Activated CD4-positive, alpha-beta T cell treated with anti-CD3 and anti-CD28 coated beads for 48 hours (primary cell): ENCODE measurements around the gene ZNF213.

ENCODE experiments used
- DNase-seq: peaks from one replicate; pipeline ENCODE4 v3.0.0-alpha.2; 2020

ZNF213 gene

DNA sequence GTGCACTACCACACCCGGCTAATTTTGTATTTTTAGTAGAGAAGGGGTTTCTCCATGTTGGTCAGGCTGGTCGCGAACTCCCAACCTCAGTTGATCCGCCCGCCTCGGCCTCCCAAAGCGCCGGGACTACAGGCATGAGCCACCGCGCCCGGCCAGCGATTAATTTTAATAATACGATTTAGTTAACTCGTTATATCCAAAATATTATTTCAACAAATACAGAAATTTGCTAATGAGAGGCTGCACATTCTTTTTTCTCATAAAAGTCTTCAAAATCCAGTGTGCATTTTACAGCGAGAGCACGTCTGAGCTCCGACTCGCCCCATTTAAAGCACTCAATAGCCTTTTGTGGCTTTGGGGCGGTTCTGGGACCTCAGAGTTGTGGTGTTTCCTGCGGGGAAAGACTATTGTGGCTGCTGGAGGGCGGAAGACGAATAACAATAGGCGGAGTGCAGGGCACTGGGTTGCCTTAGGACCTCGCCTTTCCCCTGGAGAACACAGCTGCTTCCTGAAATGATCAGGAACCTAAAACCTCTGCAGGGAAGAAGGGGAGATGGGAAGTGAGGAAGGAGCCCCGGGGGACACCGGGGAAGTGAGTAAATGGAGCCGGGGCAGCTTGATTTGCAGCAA lies 32.9 kb upstream of the ZNF213 start:
- DNase-seq: no peak

DNA sequence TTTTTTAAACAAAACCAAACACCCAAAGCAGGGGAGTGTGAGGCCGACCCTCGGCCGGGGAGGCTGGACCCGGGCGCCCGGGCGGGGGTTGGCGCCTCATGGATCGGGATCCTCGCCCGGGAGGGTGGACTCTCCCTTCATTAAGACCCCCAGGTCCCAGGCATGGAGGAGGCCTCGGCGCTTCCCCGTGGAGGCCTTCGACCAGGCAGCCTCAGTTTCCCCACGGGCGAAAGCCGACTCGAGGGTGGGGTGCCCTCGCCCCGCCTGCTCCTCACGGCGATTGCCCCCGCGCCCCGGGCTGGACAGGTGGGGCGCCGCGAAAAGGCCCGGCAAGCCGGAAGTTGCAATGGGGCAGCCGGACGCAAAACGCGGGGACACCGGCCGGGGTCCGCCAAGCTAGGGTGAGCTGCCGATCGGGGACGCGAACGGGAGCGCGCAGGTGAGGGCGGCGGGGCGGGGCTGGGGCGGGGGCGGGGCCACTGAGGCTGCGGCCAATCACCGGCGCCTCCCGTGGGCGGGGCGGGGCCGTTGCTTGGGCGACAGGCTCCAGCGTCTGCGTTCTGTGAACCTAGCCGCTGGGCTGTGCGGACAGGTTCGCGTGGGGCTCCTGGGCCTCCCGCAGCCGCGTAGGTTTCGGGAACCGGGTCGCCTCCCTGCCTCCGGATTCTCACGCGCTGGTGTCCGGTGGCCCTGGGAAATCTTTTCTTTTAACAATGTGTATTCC lies 28.5 kb upstream of the ZNF213 start:
- DNase-seq: peak; percentile 94

DNA sequence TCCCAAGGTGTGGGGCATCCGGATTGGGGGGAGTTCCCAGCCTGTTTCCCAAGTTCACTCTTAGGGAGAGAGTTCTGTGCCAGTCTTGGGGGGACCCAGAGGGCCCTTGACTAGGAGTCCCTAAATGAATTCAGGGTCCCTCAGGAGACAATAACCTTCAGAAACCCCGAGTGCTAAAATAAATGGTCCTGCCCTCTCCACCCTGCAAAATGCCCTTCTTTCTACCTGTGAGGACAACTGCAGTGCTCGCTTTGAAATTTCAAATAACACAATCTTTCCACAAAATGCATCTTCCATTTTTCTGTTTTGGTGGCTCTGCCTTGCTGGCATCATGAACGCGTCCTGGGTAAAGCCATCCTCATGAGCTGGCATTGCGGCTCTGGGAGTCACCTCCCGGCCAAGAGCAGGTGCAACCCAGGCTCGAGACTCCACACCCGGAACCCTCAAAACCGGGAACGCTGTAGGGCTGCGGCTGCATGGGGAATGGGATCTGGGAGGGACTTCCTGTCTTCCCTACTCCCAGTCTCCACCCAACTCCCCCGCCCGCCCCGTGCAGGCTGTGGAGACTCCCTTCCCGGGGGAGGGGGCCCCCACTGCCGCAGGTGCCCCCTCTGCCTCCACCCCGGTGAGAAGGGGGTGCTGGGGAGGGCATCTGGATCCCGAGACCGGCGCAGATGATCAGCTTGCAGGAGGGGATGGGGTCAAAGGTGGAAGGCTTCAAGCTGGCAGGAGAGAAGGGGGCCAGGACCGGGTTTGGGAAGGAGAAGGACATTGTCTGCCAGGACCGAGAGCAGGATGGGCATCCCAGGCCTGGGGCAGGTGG lies 22.6 kb upstream of the ZNF213 start, which contains the start of gene ZNF205:
Gene ZNF205, plus strand, starts transcription at position 529 of the 823 bp plus-strand sequence. CDS start 845 bp downstream, outside the sequence.
- no peak for DNase-seq

- no peak for DNase-seq
Measured at GRCh38 chr16:3112881-3113574, 21.8 kb upstream of the ZNF213 start.

DNA sequence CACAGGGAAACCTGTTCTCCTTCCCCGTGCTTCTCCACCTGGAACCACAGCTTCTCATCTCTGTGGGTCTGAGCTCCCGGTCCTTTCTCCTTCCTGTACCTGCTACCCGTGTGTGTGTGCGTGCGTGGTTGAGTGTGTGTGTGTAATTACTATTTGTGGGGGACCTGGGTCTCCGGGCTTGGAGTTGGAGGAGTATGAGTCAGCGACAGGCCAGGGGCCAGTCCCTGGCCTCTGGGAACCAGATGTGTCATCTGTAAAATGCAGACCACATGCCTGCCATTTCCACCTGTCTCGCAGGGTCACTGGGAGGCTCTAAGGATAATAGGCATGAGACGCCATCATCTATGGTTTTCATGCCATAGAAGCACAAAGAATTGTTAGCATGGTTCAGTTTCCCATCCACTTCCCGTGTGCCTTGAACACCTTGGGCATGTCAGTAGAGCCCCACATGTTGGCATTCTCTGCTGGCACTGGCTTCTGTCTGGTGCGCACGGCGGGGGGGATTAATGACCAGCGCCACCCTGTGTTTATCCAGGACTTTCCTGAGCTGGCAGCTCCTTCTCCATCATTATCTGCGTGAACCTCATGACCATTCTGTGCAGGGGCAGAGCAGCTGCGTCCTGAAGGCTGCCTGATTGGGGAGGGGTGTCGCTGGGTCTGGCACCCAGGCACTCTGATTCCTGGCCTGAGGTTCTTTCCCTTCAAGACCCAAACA lies 20.9 kb upstream of the ZNF213 start:
- DNase-seq: no peak

DNA sequence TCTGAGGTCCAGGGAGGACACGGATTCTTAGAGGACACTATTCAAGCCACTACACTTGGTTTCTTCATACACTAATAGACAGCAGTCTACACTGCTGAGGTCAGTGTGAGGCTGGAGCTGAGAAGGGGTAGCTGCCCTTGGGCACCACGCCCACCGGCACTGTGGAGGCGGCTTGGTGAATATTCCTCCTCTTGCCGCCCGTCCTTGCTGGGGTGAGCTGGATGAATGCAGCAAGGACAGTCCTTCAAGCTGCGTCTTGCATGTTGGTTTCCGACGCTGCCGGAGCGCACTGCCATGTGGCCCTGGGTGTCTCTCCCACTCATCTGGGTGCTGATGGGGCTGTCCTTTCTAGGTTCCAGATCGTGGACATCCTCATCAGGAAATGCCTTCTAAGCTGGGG lies 19.8 kb upstream of the ZNF213 start:
- no peak for DNase-seq

- no peak for DNase-seq
Measured at GRCh38 chr16:3115561-3115960, 19.3 kb upstream of the ZNF213 start.

DNA sequence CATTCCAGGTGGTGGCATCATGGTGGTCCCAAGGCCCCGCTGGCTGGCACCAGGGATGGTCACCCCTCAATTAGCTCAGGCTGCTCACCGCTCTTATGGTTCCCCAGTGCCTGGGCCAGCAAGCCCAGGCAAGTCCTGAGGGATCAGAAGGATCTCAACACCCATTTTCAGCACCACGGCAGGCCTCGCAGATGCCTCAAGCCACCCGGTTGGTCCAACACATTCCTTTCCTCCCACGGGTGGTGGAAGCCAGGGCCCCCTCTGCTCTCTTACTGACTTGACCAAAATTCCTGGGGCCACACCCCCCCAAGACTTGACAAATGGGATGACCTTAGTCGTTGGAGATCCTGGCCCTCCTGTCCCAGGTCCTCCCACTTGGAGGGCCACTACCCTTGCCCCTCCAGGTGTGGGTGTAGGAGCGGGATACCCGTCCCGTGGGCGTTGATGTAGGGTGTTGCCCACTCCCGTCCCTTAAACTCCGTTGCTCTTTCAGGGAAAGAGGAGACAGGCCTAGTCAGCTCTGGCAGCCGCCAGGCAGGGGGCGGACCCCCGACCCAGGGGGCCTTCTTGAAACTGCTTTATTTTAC lies 16.5 kb upstream of the ZNF213 start:
- DNase-seq: no peak

- DNase-seq: no peak
Measured at GRCh38 chr16:3118846-3119245, 16.0 kb upstream of the ZNF213 start.

DNA sequence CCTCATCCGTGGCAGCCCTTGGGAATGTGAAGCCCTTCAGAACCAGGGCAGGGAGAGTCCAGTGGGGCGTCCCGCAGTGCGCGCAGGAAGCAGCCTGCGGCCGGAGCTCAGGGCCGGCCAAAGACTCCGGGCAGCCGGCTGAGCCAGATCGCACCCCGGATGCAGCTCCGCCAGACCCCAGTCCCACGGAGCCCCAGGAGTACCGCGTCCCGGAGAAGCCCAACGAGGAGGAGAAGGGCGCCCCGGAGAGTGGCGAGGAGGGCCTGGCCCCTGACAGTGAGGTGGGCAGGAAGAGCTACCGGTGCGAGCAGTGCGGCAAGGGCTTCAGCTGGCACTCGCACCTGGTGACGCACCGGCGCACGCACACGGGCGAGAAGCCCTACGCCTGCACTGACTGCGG lies 15.5 kb upstream of the ZNF213 start:
- no peak for DNase-seq

DNA sequence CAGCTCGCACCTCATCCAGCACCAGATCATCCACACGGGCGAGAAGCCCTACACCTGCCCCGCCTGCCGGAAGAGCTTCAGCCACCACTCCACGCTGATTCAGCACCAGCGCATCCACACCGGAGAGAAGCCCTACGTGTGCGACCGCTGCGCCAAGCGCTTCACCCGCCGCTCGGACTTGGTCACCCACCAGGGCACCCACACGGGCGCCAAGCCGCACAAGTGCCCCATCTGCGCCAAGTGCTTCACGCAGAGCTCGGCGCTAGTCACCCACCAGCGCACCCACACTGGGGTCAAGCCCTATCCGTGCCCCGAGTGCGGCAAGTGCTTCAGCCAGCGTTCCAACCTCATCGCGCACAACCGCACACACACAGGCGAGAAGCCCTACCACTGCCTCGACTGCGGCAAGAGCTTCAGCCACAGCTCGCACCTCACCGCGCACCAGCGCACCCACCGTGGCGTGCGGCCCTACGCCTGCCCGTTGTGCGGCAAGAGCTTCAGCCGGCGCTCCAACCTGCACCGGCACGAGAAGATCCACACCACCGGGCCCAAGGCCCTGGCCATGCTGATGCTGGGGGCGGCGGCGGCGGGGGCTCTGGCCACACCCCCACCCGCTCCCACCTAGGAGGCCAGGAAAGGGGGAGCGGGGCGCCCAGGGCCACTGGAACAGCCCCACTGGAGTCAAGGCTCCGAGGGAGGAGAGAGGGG lies 15.0 kb upstream of the ZNF213 start:
- no peak for DNase-seq

GRCh38 chr16:3120435-3120834 lies 14.4 kb upstream of the ZNF213 start:
- no peak for DNase-seq

DNA sequence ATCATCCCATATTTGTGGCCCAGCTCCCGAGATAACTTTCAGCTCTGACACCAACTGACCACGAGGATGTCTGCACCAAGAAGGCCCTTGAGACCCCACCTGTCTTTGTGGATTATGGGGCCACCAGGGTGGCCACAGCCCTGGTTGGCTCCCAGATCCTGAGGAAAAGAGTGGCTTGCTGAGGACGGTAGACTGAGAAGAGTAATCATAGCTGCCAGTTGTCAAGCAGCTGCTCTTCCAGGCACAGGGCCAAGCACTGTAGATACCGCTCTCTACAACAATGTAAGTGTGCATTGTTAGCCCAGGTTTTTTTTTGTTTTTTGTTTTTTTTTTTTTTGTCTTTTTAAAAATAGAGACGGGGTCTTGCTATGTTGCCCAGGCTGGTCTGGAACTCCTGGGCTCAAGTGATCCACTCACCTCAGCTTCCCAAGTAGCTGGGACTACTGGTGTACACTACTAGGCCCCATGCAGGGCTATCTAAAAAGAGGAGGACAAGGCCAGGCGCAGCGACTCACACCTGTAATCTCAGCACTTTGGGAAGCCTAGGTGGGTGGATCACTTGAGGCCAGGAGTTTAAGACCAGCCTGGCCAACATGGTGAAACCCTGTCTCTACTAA lies 12.9 kb upstream of the ZNF213 start:
- no peak for DNase-seq

GRCh38 chr16:3122926-3123570 lies 11.8 kb upstream of the ZNF213 start:
- DNase-seq: no peak

DNA sequence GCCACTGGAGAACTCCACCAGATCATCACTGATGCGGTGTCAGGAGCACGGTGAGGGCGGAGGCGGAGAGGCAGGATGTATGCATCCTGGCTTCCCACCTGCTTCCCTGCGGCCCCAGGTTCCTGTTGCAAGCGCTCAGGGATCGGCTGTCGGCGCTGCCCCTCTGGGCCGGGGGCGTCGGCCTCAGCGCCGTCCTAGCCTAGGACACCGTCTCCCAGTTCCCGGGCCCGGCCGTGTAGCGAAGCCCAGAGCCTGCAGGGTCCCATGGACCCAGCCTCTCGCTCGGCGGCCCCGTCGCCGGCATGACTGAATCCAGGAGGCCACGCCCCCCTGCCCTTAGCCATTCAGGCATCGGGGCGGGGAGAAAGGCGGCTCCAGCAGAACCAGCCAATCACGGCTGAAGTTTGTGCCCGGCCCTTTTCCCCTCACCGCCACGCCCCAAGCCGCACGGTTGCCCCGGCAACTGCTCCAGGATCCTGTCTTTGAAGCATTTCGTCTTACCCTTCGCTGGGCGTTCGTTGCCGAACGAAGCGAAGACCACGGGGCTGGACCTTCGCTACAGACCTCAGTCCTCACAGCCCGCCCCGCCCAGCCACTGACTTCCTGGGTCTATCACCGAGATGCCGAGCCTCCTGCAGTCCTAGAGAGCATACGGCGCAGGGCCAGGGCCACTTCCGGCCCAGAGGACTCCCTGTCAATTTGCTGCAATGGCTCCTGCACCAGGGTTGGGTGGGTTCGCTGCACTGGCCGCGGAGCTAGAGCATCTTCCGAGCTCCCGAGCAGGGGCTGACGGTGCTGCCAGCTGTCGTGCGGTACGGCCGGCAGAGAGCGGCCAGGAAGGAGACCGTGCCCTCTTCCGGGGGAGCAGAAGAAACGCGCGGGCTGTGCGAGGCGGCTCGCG lies 10.6 kb upstream of the ZNF213 start:
- DNase-seq: peak; percentile 98

- DNase-seq: no peak
Measured at GRCh38 chr16:3127745-3128144, 7.1 kb upstream of the ZNF213 start.

DNA sequence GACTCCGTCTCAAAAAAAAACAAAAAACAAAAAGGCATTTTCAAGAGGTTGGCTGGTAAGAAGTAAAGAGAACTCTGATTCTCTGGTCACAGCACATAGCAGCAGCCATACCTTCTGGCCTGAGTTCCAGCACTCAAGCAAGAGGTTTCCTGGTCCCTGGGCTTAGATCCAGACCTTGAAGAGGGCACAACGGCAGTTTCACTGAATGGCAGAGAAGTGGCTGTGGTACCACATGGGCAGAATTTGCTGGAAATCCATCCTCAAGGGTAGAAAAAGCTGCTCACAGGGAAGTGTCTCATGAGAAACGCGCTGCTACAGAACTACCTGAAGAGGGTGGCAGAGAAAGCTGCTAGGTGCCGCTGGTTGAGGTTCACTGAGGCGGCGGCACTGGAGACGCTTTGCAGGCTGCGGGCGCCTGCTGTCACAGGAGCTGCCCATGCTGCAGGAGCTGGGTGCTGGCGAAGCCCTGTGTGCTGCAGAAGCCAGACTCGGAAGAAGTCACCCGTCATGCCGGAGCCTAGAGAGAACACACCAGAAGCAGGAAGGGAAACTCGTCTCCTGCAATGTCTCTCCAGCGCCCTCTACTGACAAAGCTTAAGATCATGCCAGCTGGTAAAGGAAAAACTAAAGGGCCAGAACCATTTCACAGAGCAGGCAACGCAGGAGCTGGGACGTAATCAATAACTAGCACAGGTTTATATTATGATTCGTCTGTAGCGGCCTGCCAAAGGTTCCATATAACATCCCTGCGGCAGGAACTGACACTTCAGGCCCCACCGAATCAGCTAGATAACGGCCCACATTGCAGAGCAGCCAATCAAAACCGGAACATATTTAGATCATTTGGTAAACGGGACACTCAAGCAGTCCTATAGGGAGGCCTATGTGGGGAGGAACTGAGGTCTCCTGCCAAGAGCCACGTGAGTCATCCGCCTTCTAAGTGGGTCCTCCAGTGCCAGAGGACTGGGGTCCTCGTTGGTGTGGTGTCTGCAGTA lies 5.4 kb upstream of the ZNF213 start:
- peak; percentile 79 for DNase-seq
